Aorta (tissue), 5 donors: ENCODE data around the gene ERBB4. TPM values are rescaled to one million over a fixed set of nuclear protein-coding genes. Genes with fewer than 3 reads are reported as not detected.

Experiments
- ATAC-seq: fragments of 200-7000 bp; cut with Tn5 transposase; one replicate; pipeline ENCODE4 v1.9.1; 2022; ENCODE audit warnings: moderate library complexity; ENCODE audit not compliant: low FRiP score
- DNase-seq, 2 donors: peaks; one replicate each; pipeline ENCODE4 v3.0.0-alpha.2; 2020
- H3K27ac ChIP-seq, 2 donors: one replicate each; pipeline ENCODE4 v1.5.1; 2013; ENCODE audit warnings: low read length in 2 of 2, mild to moderate bottlenecking in 2 of 2, moderate library complexity in 2 of 2, control low read depth in 1 of 2, inconsistent platforms in 1 of 2, low read depth in 1 of 2
- H3K27me3 ChIP-seq, 2 donors: one replicate each; pipeline ENCODE4 v1.6.1; 2013; ENCODE audit warnings: control low read depth in 1 of 2, low read length in 1 of 2, mild to moderate bottlenecking in 1 of 2, moderate library complexity in 1 of 2; ENCODE audit not compliant: insufficient read depth in 2 of 2, control insufficient read depth in 1 of 2
- H3K36me3 ChIP-seq, 2 donors: one replicate each; pipeline ENCODE4 v1.6.1; 2013; ENCODE audit warnings: control low read depth in 1 of 2, low read length in 1 of 2, mild to moderate bottlenecking in 1 of 2; ENCODE audit not compliant: insufficient read depth in 2 of 2, control insufficient read depth in 1 of 2
- H3K4me1 ChIP-seq, 2 donors: one replicate each; pipeline ENCODE4 v1.6.1; 2013; ENCODE audit warnings: low read length in 2 of 2, control low read depth in 1 of 2, mild to moderate bottlenecking in 1 of 2, moderate library complexity in 1 of 2; ENCODE audit not compliant: insufficient read depth in 2 of 2, control insufficient read depth in 1 of 2
- H3K4me3 ChIP-seq, 2 donors: one replicate each; pipeline ENCODE4 v1.5.1; 2013; ENCODE audit warnings: low read length in 2 of 2, control low read depth in 1 of 2, mild to moderate bottlenecking in 1 of 2
- H3K9me3 ChIP-seq: one replicate; pipeline ENCODE4 v1.6.1; 2013; ENCODE audit warnings: mild to moderate bottlenecking, low read length; ENCODE audit not compliant: control insufficient read depth
- WGBS, 2 donors: extraction: QIAGEN DNeasy Blood & Tissue Kit; methylation state at CpG; one replicate each; pipeline ENCODE4 v1.1.7; 2013; 5-methylcytosine and 5-hydroxymethylcytosine counted together
- intact Hi-C, 2 donors: fragments of 100-400 bp; cut with DNase I; formaldehyde crosslinking; loops; one replicate each; pipeline versions ENCODE4 v1.14.2 to v1.15.0; 2022
- polyA plus RNA-seq, 2 donors: library from polyadenylated mRNA; stranded (reverse); fragments of 200-250 nt; gene quantifications; one replicate each; pipeline ENCODE4 v1.2.3, GENCODE V29; 2013
- total RNA-seq, 2 donors: library from RNA; stranded (reverse); fragmentation: NEBNext Ultra II Directional; extraction: Animal tissue kit (Norgen Biotek cat#: 25700); gene quantifications; one replicate each; pipeline ENCODE4 v1.2.1, GENCODE V29; 2021
- donor health status: healthy with polysubstance abuse.
- donor health status: Bipolar disorder and iron deficiency.
- donor health status: DM: no; HTN: no; CAD: no.
- donor health status: DM: no; HTN: no; CAD: no.
- donor health status: DM: yes; HTN: yes; CAD: no.

The ERBB4 gene
- total and polyA plus RNA-seq, 4 donors, result 1.3 to 42.0 (median 15.0) TPM

- no peaks in the 10 kb centered on the region for H3K36me3 ChIP-seq
- H3K27ac ChIP-seq, result no peak overlapping the region
- intact Hi-C loops, result no loop called here
- ATAC-seq (no peak), DNase-seq (no peak)
- H3K4me1 ChIP-seq, result peaks cover 3 to 6% of the 10 kb centered on the region in 2 donors
- H3K27me3 ChIP-seq, result no peaks in the 10 kb centered on the region
- no peaks in the 10 kb centered on the region for H3K9me3 ChIP-seq
- no peak overlapping the region for H3K4me3 ChIP-seq
- WGBS, 2 donors, result 1 to 4% methylated on average over 1 of the region's 1 CpG
These were observed 109.7 kb downstream of the ERBB4 start for GRCh38 chr2:212428681-212429478.

- WGBS, 2 donors, result 68 to 73% methylated on average over 2 of the region's 2 CpGs
- H3K27ac ChIP-seq, result no peak overlapping the region
- H3K4me3 ChIP-seq, result no peak overlapping the region
- no peaks in the 10 kb centered on the region for H3K9me3 ChIP-seq
- intact Hi-C loops, result no loop called here
- no peaks in the 10 kb centered on the region for H3K36me3 ChIP-seq
- H3K4me1 ChIP-seq, result peaks cover 3 to 6% of the 10 kb centered on the region in 2 donors
- DNase-seq (no peak), ATAC-seq (no peak)
- no peaks in the 10 kb centered on the region for H3K27me3 ChIP-seq
These were observed 111.0 kb downstream of the ERBB4 start for GRCh38 chr2:212427638-212428037.

- Histone ChIP-seq H3K27me3 (no peaks in the 10 kb centered on the region), H3K4me1 (peaks cover 3 to 6% of the 10 kb centered on the region in 2 donors), H3K4me3 (no peak overlapping the region), H3K9me3 (no peaks in the 10 kb centered on the region), H3K27ac (no peak overlapping the region), H3K36me3 (no peaks in the 10 kb centered on the region)
- ATAC-seq, result no peak
- no peak for DNase-seq
- WGBS, 2 donors, result 87 to 90% methylated on average over 5 of the region's 5 CpGs
- intact Hi-C loops, result no loop called here
These were observed 111.8 kb downstream of the ERBB4 start for GRCh38 chr2:212426637-212427412.

- no peak for ATAC-seq
- intact Hi-C loops, result no loop called here
- DNase-seq, result no peak
- Histone ChIP-seq H3K27me3 (no peaks in the 10 kb centered on the region), H3K36me3 (no peaks in the 10 kb centered on the region), H3K9me3 (no peaks in the 10 kb centered on the region), H3K4me1 (peaks cover 2 to 3% of the 10 kb centered on the region in 2 donors), H3K4me3 (no peak overlapping the region), H3K27ac (no peak overlapping the region)
These were observed 114.5 kb downstream of the ERBB4 start for GRCh38 chr2:212424082-212424481.

- 32 to 37% methylated on average over 1 of the region's 1 CpG for WGBS, 2 donors
- Histone ChIP-seq H3K27ac (no peak overlapping the region), H3K36me3 (no peaks in the 10 kb centered on the region), H3K4me3 (no peak overlapping the region), H3K4me1 (no peaks in the 10 kb centered on the region), H3K27me3 (no peaks in the 10 kb centered on the region), H3K9me3 (no peaks in the 10 kb centered on the region)
- no peak for ATAC-seq
- intact Hi-C loops, result no loop called here
- DNase-seq, result no peak
These were observed 115.5 kb downstream of the ERBB4 start for GRCh38 chr2:212423089-212423488.

- Histone ChIP-seq H3K9me3 (no peaks in the 10 kb centered on the region), H3K4me3 (no peak overlapping the region), H3K27me3 (no peaks in the 10 kb centered on the region), H3K36me3 (no peaks in the 10 kb centered on the region), H3K27ac (no peak overlapping the region), H3K4me1 (no peaks in the 10 kb centered on the region)
- 95 to 96% methylated on average over 4 of the region's 4 CpGs for WGBS, 2 donors
- intact Hi-C loops, result no loop called here
- ATAC-seq, result no peak
- no peak for DNase-seq
These were observed 116.9 kb downstream of the ERBB4 start for GRCh38 chr2:212421556-212422334.

- H3K9me3 ChIP-seq, result no peaks in the 10 kb centered on the region
- H3K27me3 ChIP-seq, result no peaks in the 10 kb centered on the region
- no peak overlapping the region for H3K4me3 ChIP-seq
- ATAC-seq (no peak), DNase-seq (no peak)
- intact Hi-C loops, result no loop called here
- no peaks in the 10 kb centered on the region for H3K4me1 ChIP-seq
- H3K27ac ChIP-seq, result no peak overlapping the region
- WGBS, 2 donors, result 96 to 100% methylated on average over 3 of the region's 3 CpGs
- no peaks in the 10 kb centered on the region for H3K36me3 ChIP-seq
These were observed 122.5 kb downstream of the ERBB4 start for GRCh38 chr2:212416086-212416485.

GRCh38 chr2:212414767-212415211, 123.8 kb downstream of the ERBB4 start:
- no peaks in the 10 kb centered on the region for H3K4me1 ChIP-seq
- no peaks in the 10 kb centered on the region for H3K9me3 ChIP-seq
- 4 to 10% methylated on average over 4 of the region's 4 CpGs for WGBS, 2 donors
- ATAC-seq (no peak), DNase-seq (no peak)
- H3K27me3 ChIP-seq, result no peaks in the 10 kb centered on the region
- H3K36me3 ChIP-seq, result no peaks in the 10 kb centered on the region
- H3K27ac ChIP-seq, result no peak overlapping the region
- intact Hi-C loops, result no loop called here
- H3K4me3 ChIP-seq, result peak overlapping the region in 1 of 2 donors; percentile 82
